Measurements from ENCODE around the gene CRYGB.
"Not testable (repeated sequence)": the region's sequence is repeated elsewhere in the genome, so short reads cannot be mapped to it uniquely, and the experiment has no call there.

Gene CRYGB

GRCh38 chr2:208112969-208113368, 33.0 kb downstream of the CRYGB start:
- DNase-seq (ENCODE audit: low read depth) = no peak

GRCh38 chr2:208112273-208112745, 33.6 kb downstream of the CRYGB start:
- not testable (repeated sequence) for DNase-seq (ENCODE audit: low read depth)

- no peak for DNase-seq (ENCODE audit: low read depth)
Measured at GRCh38 chr2:208103616-208104015, 42.3 kb downstream of the CRYGB start.

GRCh38 chr2:208101716-208102631, 44.0 kb downstream of the CRYGB start:
- no peak for DNase-seq (ENCODE audit: low read depth)

GRCh38 chr2:208099682-208100470, 46.1 kb downstream of the CRYGB start:
- no peak for DNase-seq (ENCODE audit: low read depth)

GRCh38 chr2:208098701-208099100, 47.3 kb downstream of the CRYGB start:
- not testable (repeated sequence) for DNase-seq (ENCODE audit: low read depth)

- no peak for DNase-seq (ENCODE audit: low read depth)
Measured at GRCh38 chr2:208098267-208098666, 47.7 kb downstream of the CRYGB start.

GRCh38 chr2:208097801-208098200, 48.2 kb downstream of the CRYGB start:
- DNase-seq (ENCODE audit: low read depth) = no peak

GRCh38 chr2:208097313-208097712, 48.6 kb downstream of the CRYGB start:
- no peak for DNase-seq (ENCODE audit: low read depth)

- DNase-seq (ENCODE audit: low read depth) = no peak
Measured at GRCh38 chr2:208096080-208096479, 49.9 kb downstream of the CRYGB start.

GRCh38 chr2:208093128-208093527, 52.8 kb downstream of the CRYGB start:
- DNase-seq (ENCODE audit: low read depth) = no peak

All from T-helper 22 cell (primary cell).